OCI-LY1 (cell line): ENCODE results near the gene GABRA4.

Experiments used
- H2AFZ ChIP-seq: fragments of 200-600 bp; sonication (generic), shearing (Covaris generic); 2 replicates; pipeline ENCODE4 v1.6.0; 2014; ENCODE audit warnings: antibody characterized with exemption, mild to moderate bottlenecking, low read length
- H3F3A ChIP-seq: fragments of 200-600 bp; sonication (generic), shearing (Covaris generic); 2 replicates; pipeline ENCODE4 v1.6.0; 2014; ENCODE audit warnings: mild to moderate bottlenecking, antibody characterized with exemption, low read length, moderate library complexity; ENCODE audit not compliant: insufficient read depth
- H3K27ac ChIP-seq: fragments of 200-600 bp; sonication (generic); 2 replicates; pipeline ENCODE4 v1.5.1; 2014; ENCODE audit warnings: low read length, mixed run types, mild to moderate bottlenecking, low read depth; ENCODE audit not compliant: poor library complexity, severe bottlenecking
- H3K27me3 ChIP-seq: fragments of 200-600 bp; sonication (generic); 2 replicates; pipeline ENCODE4 v1.6.0; 2014; ENCODE audit warnings: antibody characterized with exemption, mild to moderate bottlenecking, low read length, moderate library complexity; ENCODE audit not compliant: insufficient read depth
- H3K36me3 ChIP-seq: fragments of 200-600 bp; sonication (generic); 2 replicates; pipeline ENCODE4 v1.6.1; 2014; ENCODE audit warnings: mild to moderate bottlenecking, antibody characterized with exemption, low read length, moderate library complexity, mixed read lengths; ENCODE audit not compliant: insufficient read depth
- H3K4me1 ChIP-seq: fragments of 200-600 bp; sonication (generic); 2 replicates; pipeline ENCODE4 v1.5.1; 2014; ENCODE audit warnings: mild to moderate bottlenecking, low read length, moderate library complexity; ENCODE audit not compliant: insufficient read depth, severe bottlenecking
- H3K4me2 ChIP-seq: fragments of 200-600 bp; sonication (generic), shearing (Covaris generic); 2 replicates; pipeline ENCODE4 v1.6.1; 2014; ENCODE audit warnings: low read length
- H3K4me3 ChIP-seq: fragments of 200-600 bp; sonication (generic); 2 replicates; pipeline ENCODE4 v1.5.1; 2014; ENCODE audit warnings: low read length, low read depth, mild to moderate bottlenecking, mixed read lengths; ENCODE audit not compliant: poor library complexity, severe bottlenecking
- H3K79me2 ChIP-seq: fragments of 200-600 bp; shearing (Covaris generic); 2 replicates; pipeline ENCODE4 v1.6.1; 2016; ENCODE audit warnings: mixed run types, low read length, mixed read lengths; ENCODE audit not compliant: insufficient read depth
- H3K9ac ChIP-seq: fragments of 200-600 bp; sonication (generic), shearing (Covaris generic); 2 replicates; pipeline ENCODE4 v1.6.1; 2014; ENCODE audit warnings: mild to moderate bottlenecking, low read length, mixed read lengths
- H3K9me2 ChIP-seq: fragments of 200-600 bp; sonication (generic), shearing (Covaris generic); 2 replicates; pipeline ENCODE4 v1.6.1; 2014; ENCODE audit warnings: low read depth, mild to moderate bottlenecking, low read length, mixed read lengths
- H3K9me3 ChIP-seq: fragments of 200-600 bp; shearing (Covaris generic); 2 replicates; pipeline ENCODE4 v1.6.1; 2014; ENCODE audit warnings: low read length, mixed read lengths
- H4K20me1 ChIP-seq: fragments of 200-600 bp; sonication (generic), shearing (Covaris generic); 2 replicates; pipeline ENCODE4 v1.6.0; 2016; ENCODE audit warnings: mild to moderate bottlenecking, low read length; ENCODE audit not compliant: insufficient read depth
- CTCF ChIP-seq: fragments of 200-600 bp; sonication (generic), shearing (Covaris generic); IDR thresholded peaks from 2 replicates; pipeline ENCODE4 v1.5.1; 2017; ENCODE audit warnings: mild to moderate bottlenecking, antibody characterized with exemption, low read length, moderate library complexity, mixed read lengths
- EZH2 ChIP-seq: fragments of 200-600 bp; sonication (generic), shearing (Covaris generic); IDR thresholded peaks from 2 replicates; pipeline ENCODE4 v1.8.0; 2017; ENCODE audit warnings: borderline replicate concordance, mixed run types, mild to moderate bottlenecking, antibody characterized with exemption, low read length, moderate library complexity, mixed read lengths

Gene GABRA4

GRCh38 chr4:46994007-46994405 lies 625 bp upstream of the GABRA4 start:
- H2AFZ ChIP-seq, result no peak overlapping the region
- H3K4me2 ChIP-seq, result no peak overlapping the region
- no peaks in the 10 kb centered on the region for H4K20me1 ChIP-seq
- no peaks in the 10 kb centered on the region for H3K9me3 ChIP-seq
- no peaks in the 10 kb centered on the region for H3K4me1 ChIP-seq
- H3K9me2 ChIP-seq, result no peaks in the 10 kb centered on the region
- no peaks in the 10 kb centered on the region for H3K27me3 ChIP-seq
- no peaks in the 10 kb centered on the region for H3F3A ChIP-seq
- H3K27ac ChIP-seq, result no peak overlapping the region
- TF ChIP-seq EZH2, result no peak
- no peak overlapping the region for H3K9ac ChIP-seq
- H3K4me3 ChIP-seq, result no peak overlapping the region
- no peaks in the 10 kb centered on the region for H3K36me3 ChIP-seq
- no peaks in the 10 kb centered on the region for H3K79me2 ChIP-seq

DNA sequence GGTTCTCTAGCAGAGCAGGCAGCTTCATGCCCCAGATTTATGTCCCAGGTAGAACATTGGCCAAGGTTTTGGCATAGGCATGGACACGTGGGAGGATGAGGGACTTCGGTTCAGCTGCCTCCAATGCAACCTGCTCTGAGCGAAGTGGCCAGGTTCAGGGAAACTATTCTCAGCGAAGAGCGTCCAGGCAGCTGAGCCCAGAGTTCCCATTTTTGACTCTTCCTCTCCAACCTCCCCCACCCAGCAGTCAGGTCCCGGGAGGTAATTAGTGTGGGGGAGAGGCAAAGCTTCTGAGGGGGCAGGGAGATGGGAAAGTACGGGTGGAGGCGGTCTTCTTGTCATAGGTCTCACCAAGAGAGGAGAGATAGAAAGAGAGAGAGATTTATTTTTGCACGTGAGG lies 1.0 kb downstream of the GABRA4 start:
- TF ChIP-seq EZH2 (no peak), CTCF (no peak)
- H3K27me3 ChIP-seq, result no peaks in the 10 kb centered on the region
- H2AFZ ChIP-seq, result no peak overlapping the region

GRCh38 chr4:46986922-46987638 lies 6.3 kb downstream of the GABRA4 start:
- Histone ChIP-seq H3F3A (no peaks in the 10 kb centered on the region), H3K4me2 (no peak overlapping the region), H3K79me2 (no peaks in the 10 kb centered on the region), H4K20me1 (no peaks in the 10 kb centered on the region), H3K36me3 (no peaks in the 10 kb centered on the region), H3K9me2 (no peaks in the 10 kb centered on the region), H3K27ac (no peak overlapping the region), H3K9me3 (no peaks in the 10 kb centered on the region), H3K27me3 (no peaks in the 10 kb centered on the region), H3K4me1 (no peaks in the 10 kb centered on the region), H2AFZ (no peak overlapping the region), H3K9ac (no peak overlapping the region), H3K4me3 (no peak overlapping the region)
- TF ChIP-seq EZH2 (no peak), CTCF (no peak)

More for the DNA sequence above, 1.0 kb downstream of the GABRA4 start:
- Histone ChIP-seq H3K9me3 (no peaks in the 10 kb centered on the region), H3K9ac (no peak overlapping the region), H3K79me2 (no peaks in the 10 kb centered on the region), H3K4me1 (no peaks in the 10 kb centered on the region), H3K36me3 (no peaks in the 10 kb centered on the region), H4K20me1 (no peaks in the 10 kb centered on the region), H3K27ac (no peak overlapping the region), H3K9me2 (no peaks in the 10 kb centered on the region), H3K4me2 (no peak overlapping the region), H3K4me3 (no peak overlapping the region), H3F3A (no peaks in the 10 kb centered on the region)

DNA sequence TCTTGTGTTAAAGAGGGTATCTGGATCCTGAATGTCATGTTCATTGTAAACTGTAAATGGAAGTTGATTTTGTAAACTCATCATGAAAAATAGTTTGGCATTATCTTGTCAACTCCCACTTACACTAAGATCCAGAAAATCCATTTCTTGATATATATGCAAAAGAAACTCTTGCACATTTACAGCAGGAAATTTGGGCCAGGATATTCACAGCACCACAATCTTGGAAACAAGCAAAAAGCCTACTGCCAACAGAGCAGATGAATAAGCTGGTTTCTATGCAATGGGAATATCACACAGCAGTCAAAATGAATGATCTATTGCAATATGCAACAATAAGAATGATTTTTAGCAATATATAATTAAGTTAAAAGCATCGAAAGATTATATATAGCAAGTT lies 8.6 kb downstream of the GABRA4 start:
- H4K20me1 ChIP-seq, result no peaks in the 10 kb centered on the region
- no peak overlapping the region for H3K27ac ChIP-seq
- no peaks in the 10 kb centered on the region for H3K27me3 ChIP-seq
- H3K9ac ChIP-seq, result no peak overlapping the region
- no peaks in the 10 kb centered on the region for H3K79me2 ChIP-seq
- TF ChIP-seq CTCF (no peak), EZH2 (no peak)
- no peaks in the 10 kb centered on the region for H3K4me1 ChIP-seq
- H3K9me2 ChIP-seq, result no peaks in the 10 kb centered on the region
- H3K9me3 ChIP-seq, result no peaks in the 10 kb centered on the region
- H2AFZ ChIP-seq, result no peak overlapping the region
- no peaks in the 10 kb centered on the region for H3K36me3 ChIP-seq
- no peak overlapping the region for H3K4me2 ChIP-seq
- no peaks in the 10 kb centered on the region for H3F3A ChIP-seq
- H3K4me3 ChIP-seq, result no peak overlapping the region
